Activated CD4-positive, alpha-beta T cell treated with anti-CD3 and anti-CD28 coated beads, Interleukin-2, amount 10 ng/mL, durations not matched to agents 24 days and 14 days (primary cell): Measurements from ENCODE around the gene MYL12A. TPM values are rescaled to one million over a fixed set of nuclear protein-coding genes. Genes with fewer than 3 reads are reported as not detected.
"Not testable (repeated sequence)": the region's sequence is repeated elsewhere in the genome, so short reads cannot be mapped to it uniquely, and the experiment has no call there.

ENCODE experiments used
- DNase-seq: peaks from one replicate; pipeline ENCODE4 v3.0.0; 2022
- H3K27ac Mint-ChIP-seq: one replicate; pipeline ENCODE4 v1.8.0; 2022; ENCODE audit warnings: mild to moderate bottlenecking, mixed read lengths
- H3K27me3 Mint-ChIP-seq: one replicate; pipeline ENCODE4 v1.8.0; 2022; ENCODE audit warnings: mixed read lengths
- H3K36me3 Mint-ChIP-seq: one replicate; pipeline ENCODE4 v1.8.0; 2022; ENCODE audit warnings: low read depth, mild to moderate bottlenecking, mixed read lengths
- H3K4me1 Mint-ChIP-seq: one replicate; pipeline ENCODE4 v1.8.0; 2021; ENCODE audit warnings: mixed read lengths
- H3K4me3 Mint-ChIP-seq: one replicate; pipeline ENCODE4 v1.8.0; 2022; ENCODE audit warnings: mild to moderate bottlenecking, moderate library complexity, mixed read lengths
- H3K9me3 Mint-ChIP-seq: one replicate; pipeline ENCODE4 v1.8.0; 2021; ENCODE audit warnings: mixed read lengths
- intact Hi-C: fragments of 100-400 bp; cut with micrococcal nuclease; formaldehyde crosslinking; loops from one replicate; pipeline ENCODE4 v1.15.1; 2023
- total RNA-seq: library from RNA; stranded (reverse); gene quantifications from 2 replicates; pipeline ENCODE4 v1.2.3, GENCODE V29; 2022

Gene MYL12A
- total RNA-seq: 337 and 340 TPM in 2 replicates

DNA sequence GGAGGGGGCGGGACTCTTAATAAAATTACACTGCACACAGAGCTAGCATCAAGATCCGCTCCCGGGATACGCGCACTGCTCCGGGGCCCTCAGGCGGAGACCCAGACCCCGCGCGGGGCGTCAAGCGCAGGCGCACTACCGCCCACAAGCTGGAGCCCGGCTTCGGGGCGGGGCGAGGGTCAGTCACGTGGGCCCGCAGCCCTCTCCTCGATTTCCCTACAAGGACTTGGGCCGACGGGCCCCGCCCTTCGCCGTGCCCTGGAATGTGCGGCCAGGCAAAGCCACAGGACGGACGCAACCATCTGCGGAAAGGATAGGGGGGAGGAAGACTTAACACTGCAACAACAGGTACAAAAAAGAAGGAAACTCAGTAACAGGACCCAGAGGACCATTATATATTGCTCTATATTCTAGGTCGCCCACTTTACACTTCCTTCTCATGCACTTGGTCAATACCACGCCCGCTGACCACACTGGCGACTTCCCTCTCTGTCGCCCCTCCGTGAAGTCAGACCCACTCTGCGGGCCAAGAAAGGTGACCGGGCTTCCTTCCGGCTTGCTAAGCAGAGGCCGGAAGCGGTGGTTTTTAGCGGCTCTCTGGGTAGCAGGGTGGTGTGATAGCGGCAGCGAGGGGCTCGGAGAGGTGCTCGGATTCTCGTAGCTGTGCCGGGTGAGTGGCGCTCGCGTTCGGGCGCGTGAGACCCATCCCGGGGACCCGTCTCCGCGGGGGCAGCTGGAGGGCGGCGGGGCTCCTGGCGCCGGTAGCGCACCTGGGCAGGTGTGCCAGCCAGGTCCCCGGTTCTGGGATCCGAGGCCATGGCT lies at the start of gene MYL12A:
TSS of gene MYL12A (plus strand) at position 562 of the 822 bp plus-strand sequence. CDS start 5,447 bp downstream, outside the sequence.
- H3K27me3 Mint-ChIP-seq: no peaks in the 10 kb centered on the region
- H3K9me3 Mint-ChIP-seq: no peaks in the 10 kb centered on the region
- peak; percentile 99 for DNase-seq
- peaks cover 54% of the 10 kb centered on the region for H3K4me1 Mint-ChIP-seq
- intact Hi-C loops: loop anchor here (1.0 to 10.0 kb wide), 11 partner anchors 14 to 910 kb away; partner anchors contain the start of genes EMILIN2, LPIN2 and SMCHD1
- H3K36me3 Mint-ChIP-seq: peaks cover 25% of the 10 kb centered on the region
- H3K4me3 Mint-ChIP-seq: peak within 1 kb of the TSS; percentile 98
- H3K27ac Mint-ChIP-seq: peak within 1 kb of the TSS; percentile 95

DNA sequence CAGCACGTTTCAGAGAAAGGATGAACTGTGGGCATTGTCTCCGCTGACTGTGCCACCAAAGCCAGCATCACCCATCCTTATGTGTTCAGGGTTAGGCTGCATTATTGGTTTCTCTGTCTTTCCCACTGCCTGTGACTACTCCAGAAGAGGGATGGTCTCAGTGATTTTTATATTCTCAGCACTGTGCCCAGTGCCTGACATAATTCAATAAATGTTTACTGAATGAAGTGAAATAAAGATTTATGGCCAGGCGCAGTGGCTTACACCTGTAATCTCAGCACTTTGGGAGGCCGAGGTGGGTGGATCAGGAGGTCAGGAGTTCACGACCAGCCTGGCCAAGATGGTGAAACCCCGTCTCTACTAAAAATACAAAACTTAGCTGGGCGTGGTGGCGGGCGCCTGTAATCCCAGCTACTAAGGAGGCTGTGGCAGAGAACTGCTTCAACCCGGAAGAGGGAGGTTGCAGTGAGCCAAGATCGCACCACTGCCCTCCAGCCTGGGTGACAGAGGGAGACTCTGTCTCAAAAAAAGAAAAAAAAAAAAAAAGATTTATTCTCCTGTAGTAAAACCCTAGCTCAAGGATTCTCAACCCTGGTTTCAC lies 49.2 kb upstream of the MYL12A start:
- H3K9me3 Mint-ChIP-seq: peaks cover 11% of the 10 kb centered on the region
- H3K27me3 Mint-ChIP-seq, H3K27ac Mint-ChIP-seq, H3K4me3 Mint-ChIP-seq, H3K4me1 Mint-ChIP-seq, DNase-seq, intact Hi-C loops, H3K36me3 Mint-ChIP-seq: not testable (repeated sequence)

DNA sequence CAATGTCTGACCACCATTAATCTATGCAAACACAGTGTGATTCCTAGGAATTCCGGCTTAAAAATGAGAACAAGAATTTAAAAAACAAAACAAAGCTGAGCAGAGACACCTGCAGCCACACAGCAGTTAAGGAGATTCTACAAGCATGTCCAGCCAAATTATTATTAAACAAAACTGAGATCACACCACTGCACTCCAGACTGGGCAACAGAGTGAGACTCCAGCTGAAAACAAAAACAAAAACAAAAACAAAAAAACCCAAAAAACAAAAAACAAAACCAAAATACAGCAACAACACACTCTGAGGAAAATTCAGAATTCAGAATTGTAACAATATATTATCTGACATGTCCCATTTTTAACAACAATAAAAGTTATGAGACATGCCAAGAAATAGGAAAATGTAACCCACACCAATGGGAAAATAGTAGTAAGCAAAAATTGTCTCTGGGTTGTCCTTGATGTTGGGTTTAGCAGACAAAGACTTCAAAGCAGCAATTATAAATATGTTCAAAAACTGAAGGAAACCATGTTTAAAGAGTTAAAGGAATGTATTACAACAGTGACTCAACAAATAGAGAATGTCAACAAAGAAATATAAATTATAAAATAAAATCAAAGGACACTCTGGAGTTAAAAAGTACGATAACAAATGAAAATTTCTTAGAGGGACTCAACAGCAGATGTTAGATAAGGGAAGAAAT lies 47.5 kb upstream of the MYL12A start:
- intact Hi-C loops: loop anchor here (5.0 kb wide), 1 partner anchor 42 kb away; no protein-coding TSS in a partner anchor
- Mint-ChIP-seq H3K27ac (no peak overlapping the region), H3K4me1 (no peaks in the 10 kb centered on the region), H3K9me3 (peaks cover 21% of the 10 kb centered on the region), H3K36me3 (no peaks in the 10 kb centered on the region), H3K4me3 (no peak overlapping the region), H3K27me3 (peaks cover 11% of the 10 kb centered on the region)
- no peak for DNase-seq

DNA sequence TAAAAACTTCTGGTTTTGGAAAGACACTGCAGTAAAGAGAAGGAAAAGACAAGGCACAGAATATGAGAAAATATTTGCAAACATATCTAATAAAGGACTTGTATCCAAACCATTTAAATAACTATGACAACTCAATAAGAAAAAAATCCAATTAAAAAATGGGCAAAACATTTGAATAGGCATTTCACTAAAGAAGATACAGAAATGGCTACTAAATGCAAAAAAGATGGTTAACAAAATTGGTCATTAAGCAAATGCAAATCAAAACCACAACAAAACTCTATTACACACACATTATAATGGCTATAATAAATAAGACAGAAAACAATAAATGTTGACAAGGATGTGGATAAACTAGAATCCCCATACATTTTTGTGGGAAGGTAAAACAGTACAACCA lies 42.4 kb upstream of the MYL12A start:
- intact Hi-C loops: no loop called here
- Mint-ChIP-seq H3K9me3 (peaks cover 23% of the 10 kb centered on the region), H3K36me3 (no peaks in the 10 kb centered on the region), H3K27ac (no peak overlapping the region), H3K27me3 (peaks cover 2% of the 10 kb centered on the region), H3K4me1 (peaks cover 4% of the 10 kb centered on the region), H3K4me3 (no peak overlapping the region)
- no peak for DNase-seq

GRCh38 chr18:3207565-3207964 lies 40.0 kb upstream of the MYL12A start:
- Mint-ChIP-seq H3K36me3 (no peaks in the 10 kb centered on the region), H3K4me3 (no peak overlapping the region), H3K27me3 (peaks cover 2% of the 10 kb centered on the region), H3K4me1 (peaks cover 4% of the 10 kb centered on the region), H3K27ac (no peak overlapping the region), H3K9me3 (peaks cover 16% of the 10 kb centered on the region)
- peak; percentile 53 for DNase-seq
- intact Hi-C loops: no loop called here

- intact Hi-C loops: no loop called here
These were observed 37.6 kb upstream of the MYL12A start for GRCh38 chr18:3209859-3210569.

GRCh38 chr18:3211236-3211992 lies 36.2 kb upstream of the MYL12A start:
- peak; percentile 20 for DNase-seq
- Mint-ChIP-seq H3K27ac (no peak overlapping the region), H3K4me3 (no peak overlapping the region), H3K9me3 (no peaks in the 10 kb centered on the region), H3K27me3 (no peaks in the 10 kb centered on the region), H3K36me3 (no peaks in the 10 kb centered on the region), H3K4me1 (peaks cover 12% of the 10 kb centered on the region)
- intact Hi-C loops: no loop called here

More at GRCh38 chr18:3209859-3210569, 37.6 kb upstream of the MYL12A start:
- no peak overlapping the region for H3K4me3 Mint-ChIP-seq
- peaks cover 3% of the 10 kb centered on the region for H3K9me3 Mint-ChIP-seq
- H3K27ac Mint-ChIP-seq: no peak overlapping the region
- H3K27me3 Mint-ChIP-seq: no peaks in the 10 kb centered on the region
- DNase-seq: peak; percentile 52
- no peaks in the 10 kb centered on the region for H3K36me3 Mint-ChIP-seq
- H3K4me1 Mint-ChIP-seq: peaks cover 12% of the 10 kb centered on the region

GRCh38 chr18:3212657-3213056 lies 34.9 kb upstream of the MYL12A start:
- DNase-seq: peak; percentile 43
- Mint-ChIP-seq H3K4me1 (peaks cover 12% of the 10 kb centered on the region), H3K9me3 (no peaks in the 10 kb centered on the region), H3K27ac (no peak overlapping the region), H3K4me3 (no peak overlapping the region), H3K27me3 (peaks cover 2% of the 10 kb centered on the region), H3K36me3 (no peaks in the 10 kb centered on the region)
- intact Hi-C loops: no loop called here

DNA sequence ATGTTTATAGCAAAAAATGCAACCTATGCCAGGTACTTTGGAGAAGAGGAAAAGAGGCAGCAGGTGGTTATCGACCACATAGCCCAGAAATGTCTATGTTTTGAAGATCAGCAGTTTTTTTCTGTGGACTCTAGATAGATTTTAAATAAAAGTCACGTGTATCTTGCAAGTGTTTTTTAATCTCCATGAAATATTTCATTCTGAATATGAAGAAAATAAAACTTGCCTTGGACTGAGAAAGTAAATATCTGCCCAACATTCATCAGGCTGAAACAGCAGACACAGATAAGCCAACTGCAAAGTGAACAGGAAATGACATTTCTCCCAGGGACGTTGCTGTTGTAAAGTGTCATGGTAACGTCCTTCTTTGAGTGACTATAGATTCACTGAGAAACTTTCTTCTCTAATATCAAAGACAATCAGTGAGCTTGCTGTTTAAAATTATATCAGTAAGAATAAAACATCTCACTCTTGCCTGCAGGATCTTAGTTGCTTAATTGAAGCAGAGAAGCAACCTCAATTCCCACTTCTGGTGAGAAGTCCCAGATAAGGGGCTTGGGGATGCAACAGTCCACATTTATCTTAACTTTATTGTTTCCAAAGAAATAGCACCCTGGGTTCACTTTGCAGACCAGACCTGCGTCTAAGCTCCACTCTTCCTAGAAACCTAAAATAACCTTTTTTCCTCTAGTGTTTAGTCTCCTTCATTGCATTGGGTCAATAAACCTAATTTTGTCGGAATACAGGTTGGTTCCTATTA lies 34.1 kb upstream of the MYL12A start:
- no peaks in the 10 kb centered on the region for H3K36me3 Mint-ChIP-seq
- intact Hi-C loops: no loop called here
- H3K4me1 Mint-ChIP-seq: peaks cover 12% of the 10 kb centered on the region
- H3K4me3 Mint-ChIP-seq: no peak overlapping the region
- DNase-seq: peak; percentile 72
- H3K27ac Mint-ChIP-seq: no peak overlapping the region
- peaks cover 2% of the 10 kb centered on the region for H3K27me3 Mint-ChIP-seq
- H3K9me3 Mint-ChIP-seq: no peaks in the 10 kb centered on the region

DNA sequence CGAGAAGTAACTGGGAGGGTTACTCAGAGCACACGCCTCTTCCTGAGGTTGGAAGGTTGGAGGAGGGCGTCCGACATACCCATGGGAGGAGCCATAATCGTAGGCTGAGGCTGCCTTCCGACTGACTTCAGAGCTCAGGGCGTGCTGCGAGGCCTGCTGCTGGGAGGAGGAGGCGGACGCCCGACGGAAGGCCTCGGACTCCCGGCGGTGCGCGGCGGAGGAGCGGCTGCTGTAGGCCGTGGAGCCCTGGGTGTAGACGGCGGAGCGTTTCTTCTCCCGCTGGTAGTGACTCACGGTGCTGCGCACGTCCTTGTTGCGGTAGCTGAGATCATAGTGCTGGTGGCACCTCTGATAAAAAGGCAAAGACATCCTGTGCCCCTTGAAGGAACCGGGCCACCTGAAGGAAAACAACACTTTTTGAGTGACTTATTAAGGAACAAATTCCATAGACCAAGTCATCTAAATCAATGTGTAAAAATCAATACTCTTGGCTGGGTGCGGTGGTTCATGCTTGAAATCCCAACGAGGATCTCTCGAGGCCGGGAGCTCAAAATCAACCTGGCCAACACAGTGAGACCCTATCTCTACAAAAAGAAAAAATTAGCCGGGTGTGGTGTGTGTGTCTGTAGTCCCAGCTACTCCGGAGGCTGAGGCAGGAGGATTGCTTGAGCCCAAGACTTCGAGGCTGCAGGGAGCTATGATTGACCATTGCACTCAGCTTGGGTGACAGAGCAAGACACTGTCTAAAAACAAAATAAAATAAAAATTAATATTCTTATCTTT lies 32.6 kb upstream of the MYL12A start:
- intact Hi-C loops: no loop called here
- Mint-ChIP-seq H3K36me3 (no peaks in the 10 kb centered on the region), H3K27ac (no peak overlapping the region), H3K4me3 (no peak overlapping the region), H3K9me3 (no peaks in the 10 kb centered on the region), H3K27me3 (peaks cover 2% of the 10 kb centered on the region), H3K4me1 (peaks cover 10% of the 10 kb centered on the region)
- peak; percentile 49 for DNase-seq

DNA sequence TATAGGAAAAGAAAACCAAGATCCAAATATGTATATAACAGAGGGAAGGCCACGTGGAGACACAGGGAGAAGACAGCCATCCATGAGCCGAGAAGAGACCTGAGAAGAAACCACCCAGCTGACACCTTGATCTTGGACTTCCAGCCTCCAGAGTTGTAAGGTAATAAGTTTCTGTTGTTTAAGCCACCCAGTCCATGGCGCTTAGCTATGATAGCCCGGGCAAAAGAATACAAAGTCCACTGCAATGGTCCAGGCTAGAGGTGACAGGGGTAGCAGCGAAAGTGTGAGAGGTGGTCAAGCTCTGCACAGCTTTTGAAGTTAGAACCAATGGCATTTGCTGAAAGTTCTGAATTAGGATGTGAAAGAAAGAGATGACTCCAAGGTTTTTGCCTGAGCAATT lies 30.6 kb upstream of the MYL12A start:
- Mint-ChIP-seq H3K27ac (no peak overlapping the region), H3K9me3 (no peaks in the 10 kb centered on the region), H3K36me3 (no peaks in the 10 kb centered on the region), H3K27me3 (peaks cover 2% of the 10 kb centered on the region), H3K4me1 (peaks cover 8% of the 10 kb centered on the region), H3K4me3 (no peak overlapping the region)
- peak; percentile 31 for DNase-seq
- intact Hi-C loops: no loop called here
